Measurements from ENCODE around the gene TAT.

TAT gene

DNA sequence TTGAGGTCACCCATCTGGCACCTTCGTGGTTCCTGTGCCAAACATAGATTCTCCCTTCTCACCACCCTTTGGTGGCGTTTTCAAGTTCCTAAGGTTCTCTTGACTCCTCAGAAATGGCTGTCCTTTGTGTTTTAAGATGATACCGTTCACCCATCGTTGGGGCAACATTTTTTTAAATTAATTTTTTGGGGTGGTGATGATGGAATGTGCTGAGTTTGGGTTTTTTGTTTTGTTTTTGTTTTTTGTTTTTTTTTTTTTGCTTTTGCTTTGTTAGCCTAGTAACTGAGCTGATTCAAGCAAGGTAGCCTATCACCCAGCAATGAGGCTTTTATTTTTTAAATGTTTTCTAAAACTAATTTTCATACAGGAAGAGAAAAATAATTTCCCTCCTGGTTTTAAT lies 48.0 kb downstream of the TAT start:
- no peak overlapping the region for H3K4me2 ChIP-seq (ENCODE audit: low read length)
- no peaks in the 10 kb centered on the region for H3K36me3 ChIP-seq (ENCODE audit: control insufficient read depth, insufficient read depth, low read length)
- H3K27ac ChIP-seq: no peak overlapping the region
- peaks cover 5% of the 10 kb centered on the region for H3K79me2 ChIP-seq
- no peak overlapping the region for H3K9ac ChIP-seq
- H2AFZ ChIP-seq: no peak overlapping the region
- TF ChIP-seq, protein P1, sequence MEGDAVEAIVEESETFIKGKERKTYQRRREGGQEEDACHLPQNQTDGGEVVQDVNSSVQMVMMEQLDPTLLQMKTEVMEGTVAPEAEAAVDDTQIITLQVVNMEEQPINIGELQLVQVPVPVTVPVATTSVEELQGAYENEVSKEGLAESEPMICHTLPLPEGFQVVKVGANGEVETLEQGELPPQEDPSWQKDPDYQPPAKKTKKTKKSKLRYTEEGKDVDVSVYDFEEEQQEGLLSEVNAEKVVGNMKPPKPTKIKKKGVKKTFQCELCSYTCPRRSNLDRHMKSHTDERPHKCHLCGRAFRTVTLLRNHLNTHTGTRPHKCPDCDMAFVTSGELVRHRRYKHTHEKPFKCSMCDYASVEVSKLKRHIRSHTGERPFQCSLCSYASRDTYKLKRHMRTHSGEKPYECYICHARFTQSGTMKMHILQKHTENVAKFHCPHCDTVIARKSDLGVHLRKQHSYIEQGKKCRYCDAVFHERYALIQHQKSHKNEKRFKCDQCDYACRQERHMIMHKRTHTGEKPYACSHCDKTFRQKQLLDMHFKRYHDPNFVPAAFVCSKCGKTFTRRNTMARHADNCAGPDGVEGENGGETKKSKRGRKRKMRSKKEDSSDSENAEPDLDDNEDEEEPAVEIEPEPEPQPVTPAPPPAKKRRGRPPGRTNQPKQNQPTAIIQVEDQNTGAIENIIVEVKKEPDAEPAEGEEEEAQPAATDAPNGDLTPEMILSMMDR (IDR thresholded peaks at IDR 0.05): no peak
- no peaks in the 10 kb centered on the region for H3K27me3 ChIP-seq (ENCODE audit: control insufficient read depth, insufficient read depth, low read length)
- H3K4me3 ChIP-seq (ENCODE audit: low read depth, low read length): no peak overlapping the region
- H3K9me3 ChIP-seq (ENCODE audit: control insufficient read depth, low read length): no peaks in the 10 kb centered on the region
- peaks cover 8% of the 10 kb centered on the region for H3K4me1 ChIP-seq

DNA sequence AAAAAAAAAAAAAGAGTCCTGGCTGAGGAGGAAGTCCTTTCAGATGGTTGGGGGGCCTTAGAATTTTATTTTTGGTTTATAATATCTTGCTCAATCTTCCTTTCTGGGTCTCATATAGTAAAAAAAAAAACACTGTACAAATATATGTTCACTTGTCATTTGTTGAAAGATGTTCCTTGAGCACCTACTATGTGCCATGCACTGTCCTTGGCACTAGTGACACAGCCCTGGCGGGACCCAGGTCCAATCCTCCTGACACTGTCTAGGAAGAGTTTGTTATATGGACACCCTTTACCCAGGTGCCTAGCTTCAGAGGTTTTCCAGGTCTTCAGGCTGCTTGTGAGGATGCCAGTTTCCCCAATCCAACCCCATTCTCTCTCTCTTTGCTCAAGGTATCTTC lies 48.6 kb downstream of the TAT start:
- Histone ChIP-seq H2AFZ (no peak overlapping the region), H3K9me3 (ENCODE audit: control insufficient read depth, low read length) (no peaks in the 10 kb centered on the region)
- TF ChIP-seq, protein P1 (IDR thresholded peaks at IDR 0.05): no peak

DNA sequence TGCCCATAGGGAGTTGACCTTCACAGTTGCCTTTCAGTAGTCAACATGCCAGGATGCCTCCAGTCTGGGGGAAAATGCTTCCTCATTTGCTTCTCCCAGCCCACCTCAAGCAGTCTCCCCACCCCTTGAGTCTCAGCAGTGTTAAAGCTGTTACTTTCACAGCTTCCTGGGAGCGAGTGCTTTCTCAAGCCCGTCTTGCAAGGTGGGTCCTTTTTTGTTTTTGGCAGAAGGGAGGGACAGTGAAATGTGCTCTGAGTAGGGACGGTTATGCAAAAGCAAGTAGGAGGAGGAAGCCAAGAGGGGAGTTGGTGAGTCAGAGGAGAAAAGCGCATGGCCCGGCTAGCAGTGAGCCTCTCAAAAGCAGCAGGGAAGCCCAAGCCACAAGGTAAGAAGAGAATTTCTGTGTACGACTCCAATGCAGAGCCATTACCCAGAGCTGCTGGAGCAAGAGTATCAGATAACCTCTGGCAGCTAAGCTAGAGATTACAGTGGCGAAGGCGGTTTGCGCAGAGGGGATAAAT lies 50.7 kb downstream of the TAT start, which contains the start of gene CHST4:
Gene CHST4 (plus strand): TSS at position 316 of the 521 bp plus-strand sequence. CDS start 10,252 bp downstream, outside the sequence.
- peaks cover 3% of the 10 kb centered on the region for H3K79me2 ChIP-seq
- TF ChIP-seq, protein P1 (IDR thresholded peaks at IDR 0.05): no peak
- H2AFZ ChIP-seq: peak within 1 kb of the TSS; percentile 91
- H3K4me1 ChIP-seq: peaks cover 8% of the 10 kb centered on the region
- no peak within 1 kb of the TSS for H3K4me3 ChIP-seq (ENCODE audit: low read depth, low read length)
- peak within 1 kb of the TSS; percentile 33 for H3K4me2 ChIP-seq (ENCODE audit: low read length)
- H3K36me3 ChIP-seq (ENCODE audit: control insufficient read depth, insufficient read depth, low read length): no peaks in the 10 kb centered on the region
- H3K9ac ChIP-seq: no peak within 1 kb of the TSS
- no peaks in the 10 kb centered on the region for H3K9me3 ChIP-seq (ENCODE audit: control insufficient read depth, low read length)
- H3K27ac ChIP-seq: peak within 1 kb of the TSS; percentile 85
- no peaks in the 10 kb centered on the region for H3K27me3 ChIP-seq (ENCODE audit: control insufficient read depth, insufficient read depth, low read length)

More for the DNA sequence above, 48.6 kb downstream of the TAT start:
- Histone ChIP-seq H3K27me3 (ENCODE audit: control insufficient read depth, insufficient read depth, low read length) (no peaks in the 10 kb centered on the region), H3K36me3 (ENCODE audit: control insufficient read depth, insufficient read depth, low read length) (no peaks in the 10 kb centered on the region), H3K79me2 (peaks cover 5% of the 10 kb centered on the region), H3K27ac (no peak overlapping the region), H3K4me1 (peaks cover 8% of the 10 kb centered on the region), H3K4me2 (ENCODE audit: low read length) (no peak overlapping the region), H3K9ac (no peak overlapping the region), H3K4me3 (ENCODE audit: low read depth, low read length) (no peak overlapping the region)

- H2AFZ ChIP-seq: peak overlapping the region; percentile 38
- no peaks in the 10 kb centered on the region for H3K9me3 ChIP-seq (ENCODE audit: control insufficient read depth, low read length)
- no peaks in the 10 kb centered on the region for H3K79me2 ChIP-seq
- TF ChIP-seq, protein P1 (IDR thresholded peaks at IDR 0.05): no peak
- H3K9ac ChIP-seq: no peak overlapping the region
- H3K4me1 ChIP-seq: peaks cover 8% of the 10 kb centered on the region
- no peak overlapping the region for H3K27ac ChIP-seq
- H3K27me3 ChIP-seq (ENCODE audit: control insufficient read depth, insufficient read depth, low read length): no peaks in the 10 kb centered on the region
- H3K4me3 ChIP-seq (ENCODE audit: low read depth, low read length): no peak overlapping the region
- no peak overlapping the region for H3K4me2 ChIP-seq (ENCODE audit: low read length)
- no peaks in the 10 kb centered on the region for H3K36me3 ChIP-seq (ENCODE audit: control insufficient read depth, insufficient read depth, low read length)
Measured at GRCh38 chr16:71524566-71525553, 52.0 kb downstream of the TAT start.

Measured in parathyroid adenoma (tissue), 2 donors.